ENCODE measurements around the gene WDFY1. TPM values are rescaled to one million over a fixed set of nuclear protein-coding genes. Genes with fewer than 3 reads are reported as not detected.

Gene WDFY1
- total RNA-seq, 1 donor from 2014 or later, result 26.2 TPM

DNA sequence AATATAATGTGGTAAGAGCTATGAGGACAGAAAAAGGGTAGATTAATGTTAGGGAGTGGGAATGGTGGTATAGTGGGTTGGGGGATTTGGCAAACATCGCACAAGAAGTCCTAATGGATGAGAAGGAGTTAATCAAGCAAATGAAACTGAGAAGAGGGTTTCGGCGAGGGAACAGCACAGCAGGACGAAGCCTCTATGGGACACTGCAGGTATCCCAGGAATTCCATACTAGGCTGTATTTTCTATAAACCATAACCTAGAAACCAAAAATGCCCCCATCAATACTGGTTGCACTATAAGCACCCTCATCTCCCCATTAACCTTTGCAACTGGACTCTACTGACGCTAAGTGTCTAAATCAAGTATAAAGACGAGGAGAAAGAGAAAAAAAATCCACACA lies 10.3 kb downstream of the WDFY1 start:
- TF ChIP-seq, protein P1, sequence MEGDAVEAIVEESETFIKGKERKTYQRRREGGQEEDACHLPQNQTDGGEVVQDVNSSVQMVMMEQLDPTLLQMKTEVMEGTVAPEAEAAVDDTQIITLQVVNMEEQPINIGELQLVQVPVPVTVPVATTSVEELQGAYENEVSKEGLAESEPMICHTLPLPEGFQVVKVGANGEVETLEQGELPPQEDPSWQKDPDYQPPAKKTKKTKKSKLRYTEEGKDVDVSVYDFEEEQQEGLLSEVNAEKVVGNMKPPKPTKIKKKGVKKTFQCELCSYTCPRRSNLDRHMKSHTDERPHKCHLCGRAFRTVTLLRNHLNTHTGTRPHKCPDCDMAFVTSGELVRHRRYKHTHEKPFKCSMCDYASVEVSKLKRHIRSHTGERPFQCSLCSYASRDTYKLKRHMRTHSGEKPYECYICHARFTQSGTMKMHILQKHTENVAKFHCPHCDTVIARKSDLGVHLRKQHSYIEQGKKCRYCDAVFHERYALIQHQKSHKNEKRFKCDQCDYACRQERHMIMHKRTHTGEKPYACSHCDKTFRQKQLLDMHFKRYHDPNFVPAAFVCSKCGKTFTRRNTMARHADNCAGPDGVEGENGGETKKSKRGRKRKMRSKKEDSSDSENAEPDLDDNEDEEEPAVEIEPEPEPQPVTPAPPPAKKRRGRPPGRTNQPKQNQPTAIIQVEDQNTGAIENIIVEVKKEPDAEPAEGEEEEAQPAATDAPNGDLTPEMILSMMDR (IDR thresholded peaks at IDR 0.05), result no peak
- no peak for DNase-seq (ENCODE audit: low spot score in 2 of 2)
- no peak overlapping the region for H3K4me3 ChIP-seq
- intact Hi-C loops (cut with DNase I), result no loop called here
- H3K27ac ChIP-seq, result no peak overlapping the region
- no peaks in the 10 kb centered on the region for H3K9me3 ChIP-seq
- no peaks in the 10 kb centered on the region for H3K36me3 ChIP-seq
- no peaks in the 10 kb centered on the region for H3K27me3 ChIP-seq
- peaks cover 0 to 59% of the 10 kb centered on the region in 2 donors for H3K4me1 ChIP-seq

DNA sequence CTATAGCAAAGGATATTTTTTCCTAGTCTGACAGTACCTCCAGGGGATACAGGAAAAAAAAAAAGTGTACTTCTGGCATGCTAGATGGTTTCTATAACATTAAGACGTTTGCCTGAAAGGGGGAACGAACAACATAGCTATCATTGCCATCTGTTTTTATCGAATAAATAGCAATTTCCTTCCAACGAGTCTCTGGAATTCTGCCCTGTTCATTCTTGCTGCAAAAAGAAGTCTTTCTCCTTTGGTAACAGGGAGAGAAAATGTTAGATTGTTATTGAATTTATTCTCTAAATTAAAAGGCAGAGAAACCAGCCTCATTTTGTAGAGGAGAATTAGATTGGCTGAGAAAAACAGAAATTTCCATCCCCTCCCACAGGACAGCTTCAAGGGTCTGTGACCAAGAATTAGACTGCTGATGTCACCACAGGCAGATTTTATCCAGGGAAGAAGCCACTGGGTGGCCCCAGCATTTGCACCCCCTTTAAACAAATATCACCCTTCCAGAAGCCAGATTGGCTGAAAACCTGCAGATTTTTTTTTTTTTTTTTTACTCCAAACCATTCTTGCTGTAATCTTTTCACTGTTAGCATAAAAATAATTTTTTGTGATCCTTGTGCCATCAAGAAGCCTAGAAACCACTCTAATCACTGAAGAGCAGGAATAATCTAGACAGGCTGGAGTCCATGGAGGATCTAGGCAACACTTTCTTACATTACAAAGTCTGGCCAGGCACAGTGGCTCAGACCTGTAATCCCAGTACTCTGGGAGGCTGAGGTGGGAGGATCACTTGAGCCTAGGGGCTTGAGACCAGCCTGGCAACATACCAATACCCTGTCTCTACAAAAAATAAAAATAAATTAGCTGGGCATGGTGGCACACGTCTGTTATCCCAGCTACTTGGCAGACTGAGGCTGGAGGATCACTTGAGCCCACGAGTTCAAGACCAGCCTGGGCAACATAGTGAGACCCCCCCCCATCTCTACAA lies 12.0 kb downstream of the WDFY1 start:
- Histone ChIP-seq H3K36me3 (no peaks in the 10 kb centered on the region), H3K4me1 (peaks cover 0 to 53% of the 10 kb centered on the region in 2 donors), H3K4me3 (no peak overlapping the region), H3K27me3 (no peaks in the 10 kb centered on the region), H3K27ac (no peak overlapping the region), H3K9me3 (no peaks in the 10 kb centered on the region)
- DNase-seq (ENCODE audit: low spot score in 2 of 2), result no peak
- TF ChIP-seq, protein P1 (IDR thresholded peaks at IDR 0.05), result no peak
- intact Hi-C loops (cut with DNase I), result no loop called here

DNA sequence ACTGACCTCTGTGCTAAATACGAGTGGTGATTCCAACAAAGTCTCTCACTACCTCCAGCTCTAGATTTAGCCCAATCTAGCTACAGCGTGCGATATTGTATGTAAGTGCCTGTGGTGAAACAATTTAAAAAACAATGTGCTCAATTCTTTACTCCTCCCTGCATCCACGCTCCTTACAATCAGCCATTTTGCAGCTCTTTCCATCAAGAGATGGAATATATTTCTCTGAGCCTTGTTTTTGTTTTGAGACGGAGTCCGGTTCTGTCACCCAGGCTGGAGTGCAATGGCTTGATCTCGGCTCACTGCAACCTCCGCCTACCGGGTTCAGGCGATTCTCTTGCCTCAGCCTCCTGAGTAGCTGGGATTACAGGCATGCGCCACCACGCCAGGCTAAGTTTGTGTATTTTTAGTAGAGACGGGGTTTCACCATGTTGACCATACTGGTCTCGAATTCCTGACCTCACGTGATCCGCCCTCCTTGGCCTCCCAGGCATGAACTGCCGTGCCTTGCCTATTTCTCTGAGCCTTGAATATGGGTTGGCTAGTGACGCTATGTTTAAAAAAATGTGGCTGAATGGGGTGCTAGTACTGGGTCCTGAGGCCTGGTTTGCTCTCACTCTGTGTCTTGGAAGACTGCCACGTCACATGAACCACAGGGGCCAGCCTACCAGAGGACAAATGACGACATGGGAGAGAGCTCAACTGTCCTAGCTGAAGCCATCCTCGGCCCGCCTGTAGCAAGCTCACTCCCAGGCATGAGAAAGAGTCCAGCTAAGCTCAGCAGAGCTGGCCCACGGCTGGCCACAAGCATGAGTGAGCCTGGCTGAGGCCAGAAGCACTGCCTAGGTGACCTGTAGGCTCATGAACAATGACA lies 14.8 kb downstream of the WDFY1 start:
- DNase-seq (ENCODE audit: low spot score in 2 of 2), result peak in 1 of 2 donors; percentile 23
- Histone ChIP-seq H3K36me3 (no peaks in the 10 kb centered on the region), H3K9me3 (peaks cover 7 to 11% of the 10 kb centered on the region in 2 donors), H3K27me3 (no peaks in the 10 kb centered on the region), H3K4me3 (no peak overlapping the region), H3K4me1 (peaks cover 0 to 31% of the 10 kb centered on the region in 2 donors), H3K27ac (no peak overlapping the region)
- intact Hi-C loops (cut with DNase I), result no loop called here
- TF ChIP-seq, protein P1 (IDR thresholded peaks at IDR 0.05), result no peak

DNA sequence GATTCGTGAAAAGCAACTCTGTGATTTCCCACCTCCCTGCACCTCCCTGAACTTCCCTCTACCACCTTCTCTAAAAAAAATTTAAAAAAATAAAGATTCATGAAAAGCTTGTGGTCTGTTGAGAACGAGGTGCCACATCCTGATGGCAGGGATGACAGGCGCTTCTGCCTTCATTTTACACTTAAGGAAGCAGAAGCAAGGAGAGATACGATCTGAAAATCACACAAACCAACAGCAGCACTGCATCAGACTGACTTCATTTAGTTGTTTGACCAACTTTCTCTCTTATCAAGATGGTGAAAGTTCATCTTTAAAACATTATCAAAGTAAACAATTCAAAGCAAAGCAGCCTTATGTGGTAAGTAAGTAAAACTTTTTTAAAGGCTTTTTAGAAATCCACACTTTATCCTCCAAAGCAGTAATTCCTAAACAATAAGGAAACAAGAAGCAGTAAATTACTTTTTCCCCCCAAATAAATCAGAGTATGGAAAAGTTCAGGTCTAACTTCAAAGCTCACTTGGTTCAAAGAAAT lies 15.5 kb downstream of the WDFY1 start:
- H3K9me3 ChIP-seq, result peaks cover 7 to 11% of the 10 kb centered on the region in 2 donors
- no peaks in the 10 kb centered on the region for H3K36me3 ChIP-seq
- intact Hi-C loops (cut with DNase I), result no loop called here
- no peak overlapping the region for H3K27ac ChIP-seq
- no peak overlapping the region for H3K4me3 ChIP-seq
- peaks cover 0 to 30% of the 10 kb centered on the region in 2 donors for H3K4me1 ChIP-seq
- DNase-seq (ENCODE audit: low spot score in 2 of 2), result no peak
- H3K27me3 ChIP-seq, result no peaks in the 10 kb centered on the region
- TF ChIP-seq, protein P1 (IDR thresholded peaks at IDR 0.05), result no peak

All from ascending aorta (tissue), 2 donors.